OCI-LY7 (cell line): ENCODE data around the gene MCM9.

Experiments
- EZH2phosphoT487 ChIP-seq: fragments of 200-600 bp; sonication (generic); IDR thresholded peaks from 2 replicates; pipeline ENCODE4 v1.6.1; 2018; ENCODE audit warnings: low read depth, borderline replicate concordance, mild to moderate bottlenecking, mixed run types, antibody characterized with exemption, low read length, moderate library complexity, mixed read lengths
- TF ChIP-seq, protein P1 (sequence below): fragments of 200-600 bp; sonication (generic); conservative IDR thresholded peaks from 2 replicates; pipeline ENCODE4 v1.5.1; 2014; ENCODE audit warnings: mild to moderate bottlenecking, antibody characterized with exemption, low read length, moderate library complexity, mixed read lengths

DNA sequence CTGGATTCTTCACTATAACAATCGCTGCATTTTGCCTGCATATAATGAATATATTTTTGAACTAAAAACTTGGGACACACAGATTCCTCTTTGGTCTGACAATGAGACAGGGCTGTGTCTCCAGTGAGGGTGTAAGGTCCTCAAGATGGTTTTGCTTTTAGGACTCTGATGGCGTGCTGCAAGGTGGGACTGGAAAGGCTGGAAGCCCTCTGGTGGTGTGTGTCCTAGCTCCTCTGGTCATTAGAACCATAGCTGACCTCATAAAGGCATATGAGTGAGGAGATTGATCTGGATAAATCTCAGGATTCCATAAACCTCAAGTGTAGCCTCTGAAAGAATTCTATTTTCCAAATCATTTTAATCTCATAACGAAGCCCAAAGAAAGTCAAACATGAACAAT is 149.4 kb downstream of the MCM9 start:
- TF ChIP-seq, protein P1, sequence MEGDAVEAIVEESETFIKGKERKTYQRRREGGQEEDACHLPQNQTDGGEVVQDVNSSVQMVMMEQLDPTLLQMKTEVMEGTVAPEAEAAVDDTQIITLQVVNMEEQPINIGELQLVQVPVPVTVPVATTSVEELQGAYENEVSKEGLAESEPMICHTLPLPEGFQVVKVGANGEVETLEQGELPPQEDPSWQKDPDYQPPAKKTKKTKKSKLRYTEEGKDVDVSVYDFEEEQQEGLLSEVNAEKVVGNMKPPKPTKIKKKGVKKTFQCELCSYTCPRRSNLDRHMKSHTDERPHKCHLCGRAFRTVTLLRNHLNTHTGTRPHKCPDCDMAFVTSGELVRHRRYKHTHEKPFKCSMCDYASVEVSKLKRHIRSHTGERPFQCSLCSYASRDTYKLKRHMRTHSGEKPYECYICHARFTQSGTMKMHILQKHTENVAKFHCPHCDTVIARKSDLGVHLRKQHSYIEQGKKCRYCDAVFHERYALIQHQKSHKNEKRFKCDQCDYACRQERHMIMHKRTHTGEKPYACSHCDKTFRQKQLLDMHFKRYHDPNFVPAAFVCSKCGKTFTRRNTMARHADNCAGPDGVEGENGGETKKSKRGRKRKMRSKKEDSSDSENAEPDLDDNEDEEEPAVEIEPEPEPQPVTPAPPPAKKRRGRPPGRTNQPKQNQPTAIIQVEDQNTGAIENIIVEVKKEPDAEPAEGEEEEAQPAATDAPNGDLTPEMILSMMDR, result no peak
- no peak for TF ChIP-seq EZH2phosphoT487
